Epidermal melanocyte (primary cell): Measurements from ENCODE around the gene SLC66A1.

Experiments
- DNase-seq: peaks from one replicate; pipeline ENCODE4 v3.0.0; 2011; ENCODE audit warnings: low spot score; ENCODE audit not compliant: insufficient read length

Gene SLC66A1

DNA sequence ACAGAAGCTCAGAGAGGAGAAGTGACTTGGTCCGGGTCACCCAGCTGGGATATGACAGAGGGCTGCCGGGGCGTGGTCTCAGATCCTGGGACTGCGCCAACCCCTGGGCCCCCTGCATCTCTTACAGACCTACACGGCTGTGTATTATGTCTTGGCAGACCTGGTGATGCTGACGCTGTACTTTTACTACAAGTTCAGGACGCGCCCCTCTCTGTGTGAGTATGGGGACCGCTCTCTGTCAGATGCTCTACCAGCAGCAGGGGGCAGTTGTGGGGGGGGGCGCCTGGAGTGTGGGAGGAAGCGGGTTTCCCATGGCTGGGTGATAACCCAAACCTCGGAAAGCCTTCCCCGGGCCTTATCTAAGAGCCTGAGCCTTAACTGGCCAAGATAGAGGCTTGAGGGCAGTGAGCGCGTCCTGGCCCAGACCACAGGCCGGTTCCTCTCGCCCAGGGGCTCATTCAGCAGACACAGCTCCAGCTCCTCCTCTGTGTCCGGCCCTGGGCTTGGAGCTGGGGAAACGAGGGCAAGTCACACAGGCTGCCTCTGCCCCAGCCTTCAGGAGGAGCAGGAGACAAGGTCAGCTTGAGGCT lies 13.3 kb downstream of the SLC66A1 start:
- DNase-seq: no peak

DNA sequence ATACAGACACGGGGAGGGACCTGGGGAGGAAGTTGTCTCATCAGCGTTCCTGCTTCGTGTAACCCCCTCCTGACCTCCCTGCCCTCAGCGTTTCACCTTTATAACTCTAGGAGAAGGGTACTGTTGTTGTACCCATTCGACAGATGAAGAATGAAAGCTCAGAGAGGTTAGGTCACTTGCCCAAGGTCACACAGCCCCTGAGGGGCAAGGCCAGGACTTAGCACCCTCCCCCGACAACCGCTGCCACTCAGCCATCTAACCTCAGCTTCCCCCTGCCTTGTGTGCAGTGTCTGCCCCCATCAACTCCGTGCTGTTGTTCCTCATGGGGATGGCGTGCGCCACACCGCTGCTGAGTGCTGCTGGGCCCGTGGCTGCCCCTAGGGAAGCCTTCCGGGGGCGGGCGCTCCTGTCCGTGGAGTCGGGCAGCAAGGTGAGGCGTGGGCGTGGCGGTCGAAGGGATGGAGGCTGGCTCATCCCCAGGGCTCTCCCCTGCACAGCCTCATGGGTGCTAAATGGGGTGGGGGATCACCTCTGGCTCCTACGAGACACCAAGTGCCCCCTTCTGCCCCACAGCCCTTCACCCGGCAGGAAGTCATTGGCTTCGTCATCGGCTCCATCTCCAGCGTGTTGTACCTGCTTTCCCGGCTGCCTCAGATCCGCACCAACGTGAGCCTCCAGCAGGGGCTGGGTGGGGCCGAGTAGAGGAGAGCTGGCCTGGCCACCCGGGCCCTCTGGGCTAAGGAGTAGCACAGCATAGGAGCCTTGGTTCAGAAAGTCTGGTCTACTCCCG lies 14.0 kb downstream of the SLC66A1 start:
- no peak for DNase-seq

DNA sequence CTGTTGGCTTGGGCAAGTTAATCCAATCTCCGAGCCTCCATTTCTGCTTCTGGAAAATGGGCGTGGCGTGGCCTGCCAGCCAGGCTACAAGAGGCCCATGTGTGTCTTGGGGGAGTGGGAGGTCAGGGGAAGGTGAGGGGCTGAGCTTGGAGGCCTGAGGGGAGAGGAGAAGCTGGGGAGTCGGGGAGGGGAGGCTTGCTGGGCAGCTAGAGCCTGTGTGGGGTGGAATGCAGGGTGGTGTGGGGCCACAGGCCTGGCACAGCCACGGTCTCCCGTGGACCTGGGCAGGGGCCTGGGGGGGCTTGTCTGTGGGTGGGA lies 14.6 kb downstream of the SLC66A1 start:
- no peak for DNase-seq

DNA sequence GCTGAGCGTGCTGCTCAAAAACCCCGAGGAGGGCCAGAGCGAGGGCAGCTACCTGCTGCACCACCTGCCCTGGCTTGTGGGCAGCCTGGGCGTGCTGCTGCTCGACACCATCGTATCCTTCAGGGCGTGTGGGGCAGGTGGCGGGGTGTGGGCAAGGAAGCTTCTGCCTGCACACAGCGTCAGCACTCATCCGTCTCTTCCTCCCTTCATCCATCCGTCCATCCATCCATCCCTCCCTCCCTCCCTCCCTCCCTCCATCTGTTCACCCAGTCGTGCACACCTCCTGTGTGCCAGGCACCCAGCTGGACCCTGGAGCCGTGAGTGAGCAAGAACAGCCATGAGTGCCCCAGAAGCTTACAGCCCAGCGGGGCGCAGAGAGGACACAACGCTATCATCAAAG lies 15.2 kb downstream of the SLC66A1 start:
- DNase-seq: no peak

DNA sequence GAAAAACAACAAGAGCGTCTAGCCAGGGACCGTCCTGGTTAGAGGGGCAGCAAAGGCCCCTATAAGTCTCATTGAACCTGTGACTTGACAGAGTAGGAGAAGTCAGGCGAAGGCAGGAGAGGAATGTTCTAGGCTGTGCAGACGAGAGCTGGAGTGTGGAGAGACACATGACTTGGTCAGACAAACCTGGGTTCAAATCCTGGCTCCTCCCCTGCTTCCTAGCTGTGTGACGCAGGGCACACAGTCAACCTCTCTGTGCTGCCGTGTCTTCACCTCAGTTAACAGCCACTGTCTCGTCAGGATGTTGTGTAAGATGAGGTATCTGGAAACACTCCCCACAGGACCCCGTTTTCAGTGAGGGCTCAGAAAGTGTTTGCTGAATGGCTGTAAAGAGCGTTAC lies 15.6 kb downstream of the SLC66A1 start:
- no peak for DNase-seq

DNA sequence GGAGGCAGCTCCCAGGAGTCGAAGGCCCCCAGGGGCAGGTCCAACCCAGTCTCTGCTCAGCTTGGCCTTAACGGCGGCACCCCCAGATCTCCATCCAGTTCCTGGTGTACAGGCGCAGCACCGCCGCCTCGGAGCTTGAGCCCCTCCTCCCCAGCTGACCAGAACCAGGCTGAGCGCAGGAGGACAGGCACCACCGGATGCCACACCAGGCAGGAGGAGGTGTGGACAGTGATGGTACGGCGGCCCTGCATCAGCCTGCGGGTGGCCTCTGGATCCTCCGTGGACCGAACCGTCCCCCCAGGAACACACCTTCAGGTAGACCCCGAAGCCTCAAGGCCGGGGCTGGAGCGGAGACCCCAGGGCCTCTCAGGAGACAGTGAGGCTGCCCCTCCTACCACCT lies 16.4 kb downstream of the SLC66A1 start:
- no peak for DNase-seq

DNA sequence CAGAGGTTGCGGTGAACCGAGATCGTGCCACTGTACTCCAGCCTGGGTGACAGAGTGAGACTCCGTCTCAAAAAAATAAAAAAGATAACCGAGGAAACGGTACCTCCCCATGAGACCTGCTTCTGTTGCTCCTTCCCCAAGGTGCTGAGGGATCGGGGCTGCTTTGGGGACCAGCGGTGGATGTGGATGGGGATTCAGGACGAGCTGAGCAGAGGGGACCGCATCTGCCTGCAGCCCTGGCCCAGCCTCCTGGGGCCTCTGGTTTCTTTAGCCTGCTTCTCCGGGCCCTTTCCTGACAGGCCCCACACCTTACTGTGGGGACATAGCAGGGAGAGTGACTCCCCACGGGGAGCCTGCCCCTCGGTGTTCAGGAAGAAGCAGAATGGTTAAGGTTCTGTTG lies 17.1 kb downstream of the SLC66A1 start:
- no peak for DNase-seq

DNA sequence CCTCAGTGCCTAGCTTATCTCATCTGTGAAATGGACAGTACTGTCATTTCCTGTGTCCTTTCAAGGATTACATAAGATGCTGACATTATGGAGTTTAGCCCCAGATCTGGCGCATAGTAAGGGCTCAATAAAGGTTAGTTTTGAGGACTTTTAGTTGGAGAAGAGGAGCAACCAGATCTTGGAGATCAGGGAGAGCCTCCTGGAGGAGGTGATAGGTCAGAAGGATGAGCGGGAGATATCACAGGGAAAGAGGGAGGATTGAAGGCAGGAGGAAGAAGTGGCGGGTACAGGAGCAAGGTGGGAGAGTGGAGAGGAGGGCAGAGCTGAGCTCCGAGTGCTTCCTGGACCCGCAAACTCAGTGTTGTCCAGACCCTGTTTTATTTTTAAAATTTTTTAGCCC lies 17.5 kb downstream of the SLC66A1 start:
- DNase-seq: no peak

DNA sequence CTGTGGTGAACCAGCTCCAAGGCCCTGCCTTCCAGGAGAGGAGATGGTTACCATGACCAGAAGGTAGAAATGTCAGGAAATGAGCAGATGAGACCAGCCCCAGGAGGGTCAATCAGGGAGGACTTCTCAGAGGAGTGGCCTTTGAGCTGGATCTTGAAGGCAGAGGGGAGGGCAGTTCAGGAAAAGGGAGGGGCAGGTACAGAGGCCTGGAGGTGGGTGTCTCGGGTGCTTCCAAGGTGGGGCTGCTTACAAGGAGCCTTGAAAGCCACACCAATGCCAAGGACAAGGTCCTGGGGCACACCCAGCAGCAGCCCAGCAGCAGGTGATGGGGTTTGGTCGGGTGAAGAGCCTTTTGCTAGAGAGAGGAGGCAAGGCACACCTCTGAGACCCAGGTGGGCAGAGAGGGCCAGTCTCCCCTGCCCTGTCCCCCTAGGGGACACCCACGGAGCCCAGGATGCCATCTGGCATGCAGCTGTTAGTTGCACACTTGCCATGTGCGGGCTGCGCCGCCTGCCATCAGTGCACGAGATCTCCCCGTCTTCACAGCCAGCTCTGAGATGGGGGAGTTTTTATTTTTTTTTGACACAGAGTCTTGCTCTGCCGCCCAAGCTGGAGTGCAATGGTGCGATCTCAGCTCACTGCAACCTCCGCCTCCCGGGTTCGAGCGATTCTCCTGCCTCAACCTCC lies 18.5 kb downstream of the SLC66A1 start:
- DNase-seq: no peak

DNA sequence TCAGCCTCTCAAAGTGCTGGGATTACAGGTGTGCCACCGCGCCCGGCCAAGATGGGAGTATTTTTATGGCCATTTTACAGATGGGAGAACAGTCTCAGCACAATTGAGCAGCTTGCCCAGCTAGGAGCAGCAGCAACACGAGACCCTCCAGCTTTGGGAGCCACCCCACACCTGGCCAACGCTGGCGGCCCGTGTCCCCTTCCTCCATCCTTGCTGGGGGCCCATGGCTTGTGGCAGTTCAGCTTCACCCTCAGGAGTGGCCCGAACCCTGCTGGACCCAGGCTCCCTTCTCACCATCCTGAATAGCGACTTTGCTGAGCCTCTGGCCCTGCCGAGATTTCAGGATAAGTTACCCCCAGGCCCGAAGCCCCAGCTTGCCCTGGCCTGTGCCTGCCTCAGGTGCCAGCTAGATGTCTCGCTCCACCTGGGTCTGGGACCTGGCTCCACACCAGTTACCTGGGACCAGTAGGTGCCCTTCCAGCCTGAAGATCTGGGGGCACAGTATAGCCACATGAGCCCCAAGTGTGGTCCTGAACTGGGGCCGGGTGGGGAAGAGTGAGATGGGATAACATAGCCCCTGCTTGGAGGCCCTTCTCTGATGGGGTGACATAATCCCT lies 19.2 kb downstream of the SLC66A1 start:
- DNase-seq: no peak

DNA sequence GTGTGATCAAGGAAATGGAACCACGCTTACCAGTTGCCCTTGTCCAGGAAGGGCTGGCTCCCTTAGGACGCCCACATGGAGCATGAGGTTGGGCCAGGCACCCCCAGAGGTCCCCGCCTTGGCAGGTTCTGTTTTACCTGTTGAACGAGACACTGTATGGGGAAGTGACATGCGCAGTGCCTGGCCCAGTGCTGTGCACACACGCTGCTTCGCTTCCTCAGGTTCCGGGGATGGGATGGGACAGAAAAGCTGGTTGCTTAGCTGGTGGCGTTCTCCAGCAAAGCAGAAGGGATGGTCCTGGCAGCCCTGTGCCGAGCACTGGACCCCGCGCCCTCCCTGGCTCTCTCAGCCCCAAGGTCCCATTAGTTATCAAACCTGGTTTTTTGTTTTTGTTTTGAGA lies 20.7 kb downstream of the SLC66A1 start:
- no peak for DNase-seq

DNA sequence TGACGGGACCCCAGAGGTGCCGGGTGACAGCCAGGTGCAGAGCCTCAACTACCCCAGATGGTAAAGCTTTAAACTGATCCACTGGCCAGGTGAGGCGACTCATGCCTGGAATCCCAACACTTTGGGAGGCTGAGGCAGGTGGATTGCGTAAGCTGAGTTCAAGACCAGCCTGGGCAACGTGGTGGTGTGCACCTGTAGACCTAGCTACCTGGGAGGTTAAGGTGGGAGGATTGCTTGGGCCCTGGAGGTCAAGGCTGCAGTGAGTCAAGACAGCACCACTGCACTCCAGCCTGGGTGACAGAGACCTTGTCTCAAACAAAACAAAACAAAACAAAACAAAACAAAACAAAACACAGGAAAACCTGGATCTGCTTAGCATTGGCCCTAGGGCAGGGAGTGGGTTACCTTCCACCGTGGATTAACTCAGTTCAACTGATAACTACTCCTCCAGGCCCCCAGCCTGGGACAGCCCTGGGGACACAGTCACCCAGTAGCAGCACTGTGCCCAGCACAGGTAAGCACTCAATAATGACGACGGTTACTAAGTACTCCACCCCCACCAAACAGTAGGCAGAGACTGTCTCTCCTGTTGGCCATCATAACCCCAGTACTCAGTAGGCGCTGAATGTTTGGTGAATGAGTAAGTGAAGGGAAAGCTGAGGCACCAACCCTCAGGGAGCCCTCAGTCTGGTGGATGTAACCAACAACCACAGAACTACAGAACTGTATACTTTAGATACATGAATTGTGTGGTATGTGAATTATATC lies 21.6 kb downstream of the SLC66A1 start:
- DNase-seq: no peak

DNA sequence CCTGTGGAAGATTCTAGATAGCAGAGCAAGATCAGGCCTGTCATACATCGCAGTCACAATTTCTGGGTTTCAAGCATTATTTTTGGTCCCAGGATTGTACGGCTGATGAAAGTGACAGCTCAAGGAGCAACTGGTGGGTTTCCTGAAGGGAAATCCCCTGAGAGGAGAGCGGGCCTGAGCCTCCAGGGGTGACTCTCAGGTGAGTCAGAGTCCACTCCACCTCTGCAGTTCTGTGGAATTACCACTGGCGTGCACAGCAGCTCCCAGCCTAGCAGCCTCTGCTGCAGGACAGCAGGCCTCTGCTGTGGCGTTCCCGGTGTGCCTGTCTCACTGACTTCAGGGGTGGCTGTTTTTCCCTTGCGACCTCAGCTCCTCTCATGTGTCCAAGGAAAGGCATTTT lies 24.4 kb downstream of the SLC66A1 start:
- no peak for DNase-seq

DNA sequence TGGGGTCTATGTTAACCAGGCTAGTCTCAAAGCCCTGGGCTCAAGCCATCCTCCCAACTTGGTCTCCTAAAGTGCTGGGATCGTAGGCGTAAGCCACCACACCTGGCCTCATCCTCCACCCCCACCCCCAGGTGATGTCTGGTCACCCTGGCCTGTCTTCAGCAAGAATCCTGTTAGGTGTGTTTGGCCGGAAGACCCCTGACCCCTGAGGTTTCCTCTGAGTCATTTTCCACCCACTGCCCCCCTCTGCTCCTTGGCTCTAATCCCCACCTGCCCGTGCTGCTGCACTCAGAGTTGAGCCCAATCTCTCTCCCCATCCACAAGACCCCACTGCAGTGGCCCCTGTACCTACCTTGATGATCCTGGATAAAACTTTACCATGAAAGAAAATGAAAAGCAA lies 25.2 kb downstream of the SLC66A1 start:
- no peak for DNase-seq

DNA sequence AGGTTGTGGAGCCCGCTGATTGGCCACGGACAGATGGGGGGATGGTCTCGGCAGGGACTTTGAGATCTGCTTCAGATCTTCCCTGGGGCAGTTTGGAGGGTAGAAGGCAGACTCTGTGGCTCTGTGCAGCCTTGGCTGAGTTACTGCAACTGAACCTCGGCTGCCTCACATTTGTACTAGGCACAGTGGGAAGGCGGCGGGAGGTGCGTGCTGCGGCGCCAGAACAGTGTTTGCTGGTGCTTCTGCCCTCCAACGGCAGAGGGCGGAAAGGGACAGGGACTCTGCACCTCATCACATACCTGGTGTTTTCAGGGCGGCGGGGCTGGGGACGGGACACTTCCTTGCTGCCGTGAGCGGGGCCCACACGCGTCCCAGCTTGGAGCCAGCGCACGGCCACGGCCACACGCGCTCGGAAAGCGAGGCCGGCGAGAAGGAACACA lies 26.2 kb downstream of the SLC66A1 start:
- DNase-seq: no peak

DNA sequence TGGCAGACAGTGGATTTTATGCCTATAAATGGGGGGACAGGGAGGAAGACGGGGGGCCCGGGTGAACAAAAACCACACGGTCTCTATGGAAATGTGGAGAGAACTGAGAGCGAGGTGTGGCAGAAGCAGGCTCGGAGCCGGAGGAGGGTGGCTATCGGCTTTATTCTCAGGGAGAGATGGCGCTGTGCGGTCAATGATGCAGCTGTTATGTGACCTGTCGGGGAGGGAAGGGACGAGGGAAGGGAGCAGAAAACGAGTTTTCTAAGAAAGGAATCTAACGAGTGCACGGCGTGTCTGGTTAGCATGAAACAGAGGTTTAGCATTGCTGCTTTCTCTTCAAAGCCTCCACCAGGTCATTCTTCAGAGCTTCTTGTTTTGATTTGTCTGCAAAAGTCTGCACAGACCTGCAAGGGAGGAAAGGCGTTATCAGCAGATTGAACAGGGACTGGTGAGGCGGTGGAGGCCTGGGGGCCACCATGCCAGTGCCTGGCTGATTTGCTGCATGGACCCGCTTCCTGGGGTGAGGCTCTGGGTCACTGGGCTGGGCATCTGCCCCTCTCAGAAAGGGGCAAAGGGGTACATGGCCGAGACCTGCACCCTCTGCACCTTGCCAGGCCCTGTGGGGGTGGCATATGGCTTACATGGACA lies 27.2 kb downstream of the SLC66A1 start:
- DNase-seq: no peak

DNA sequence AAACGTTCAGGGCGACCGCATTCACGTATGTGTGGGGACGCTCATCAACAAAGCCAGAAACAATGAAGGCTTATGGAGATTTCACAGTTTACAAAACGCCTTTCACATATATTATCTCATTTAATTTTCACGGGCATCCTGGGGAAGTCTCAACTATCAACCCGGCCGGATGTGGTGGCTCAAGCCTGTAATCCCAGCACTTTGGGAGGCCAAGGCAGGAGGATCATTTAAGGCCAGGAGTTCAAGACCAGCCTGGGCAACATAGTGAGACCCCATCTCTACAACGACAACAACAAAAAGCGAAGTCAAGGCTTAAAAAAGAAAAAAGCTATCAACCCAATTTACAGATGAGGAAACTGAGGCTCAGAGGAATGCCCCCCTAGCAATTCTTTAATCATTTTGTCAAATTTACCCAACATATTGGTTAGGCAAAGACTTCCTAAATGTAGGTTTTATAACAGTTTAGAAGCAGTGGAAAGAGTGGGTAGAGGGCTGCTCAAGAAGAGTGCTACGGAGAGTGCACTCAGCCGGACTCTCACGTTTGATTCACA lies 28.3 kb downstream of the SLC66A1 start:
- DNase-seq: no peak

DNA sequence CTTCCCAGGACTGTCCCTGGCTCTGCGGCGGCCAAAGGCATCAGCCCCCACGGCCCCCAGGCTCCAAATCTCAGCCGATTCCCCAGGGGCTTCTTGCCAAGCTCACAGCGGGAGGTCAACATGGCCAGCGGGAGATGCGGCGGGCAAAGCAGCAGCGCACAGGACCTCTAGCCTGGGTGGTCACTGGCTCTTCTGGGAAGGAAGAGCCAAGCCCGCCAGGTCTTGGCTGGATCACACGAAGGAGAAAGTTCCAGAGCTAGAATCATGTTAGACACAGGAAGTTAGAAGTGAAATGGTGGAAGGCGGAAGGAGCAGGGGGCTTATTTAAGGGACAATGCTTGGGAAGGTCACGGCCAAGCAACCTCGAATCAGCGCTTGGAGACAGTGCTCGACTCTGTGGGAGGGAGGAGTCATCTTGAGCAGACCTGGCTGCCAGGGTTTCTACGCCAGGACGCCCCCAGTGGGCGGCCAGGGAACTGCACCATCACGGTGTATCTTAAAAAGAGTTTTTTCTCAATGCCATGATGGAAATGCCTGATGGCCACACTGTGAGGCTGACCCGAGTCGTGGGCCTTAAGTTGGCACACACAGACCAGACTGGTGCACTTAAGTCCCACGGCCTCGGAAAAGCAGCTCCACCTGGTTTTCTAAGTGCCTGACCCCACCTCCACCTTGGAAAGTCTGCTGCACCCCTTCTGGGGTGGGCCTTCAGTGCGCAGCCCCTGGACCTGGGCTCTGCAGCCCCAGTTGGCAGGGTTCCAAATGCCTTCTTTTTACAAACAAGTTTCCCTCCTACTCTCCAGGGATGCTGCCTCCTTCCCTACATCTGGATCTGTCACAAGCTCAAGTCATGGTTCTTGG lies 29.3 kb downstream of the SLC66A1 start:
- DNase-seq: peak; percentile 70

DNA sequence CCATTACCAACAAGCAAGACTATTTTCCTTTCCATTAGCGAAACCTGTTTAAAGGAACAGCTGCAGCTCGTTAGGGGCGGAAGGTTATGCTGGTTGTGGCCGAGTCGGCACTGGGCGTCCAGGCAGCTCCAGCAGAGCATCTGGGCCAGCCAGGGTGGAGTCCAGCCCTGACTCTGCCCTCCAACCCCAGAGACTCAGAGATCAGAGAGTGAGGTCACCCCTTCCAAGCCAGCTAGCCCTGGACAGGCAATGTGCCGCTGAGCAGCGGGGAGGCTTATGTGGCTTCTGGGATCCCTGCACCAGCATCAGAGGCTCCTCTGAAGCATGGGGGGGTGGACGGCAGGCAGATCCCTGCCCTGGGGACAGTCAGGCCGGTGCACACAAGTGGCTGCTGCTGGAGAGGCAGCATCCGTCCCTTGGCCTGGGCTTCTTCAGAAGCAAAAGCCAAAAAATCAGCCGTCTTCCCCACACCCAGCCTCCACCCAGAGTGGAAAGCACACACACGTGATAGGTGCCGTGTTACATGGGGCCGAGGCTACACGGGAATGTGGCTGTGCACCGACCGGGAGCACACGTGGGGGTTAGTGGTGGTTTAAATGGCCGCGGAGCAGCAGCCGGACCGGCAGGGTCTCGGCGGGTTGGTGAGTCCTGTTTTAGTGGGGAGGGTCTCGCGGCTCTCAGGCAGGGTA lies 30.1 kb downstream of the SLC66A1 start:
- DNase-seq: no peak
